Measurements from ENCODE around the gene PDE11A.
A peak's percentile ranks its signal among the peaks of the same experiment; 100 is the strongest.

PDE11A gene

DNA sequence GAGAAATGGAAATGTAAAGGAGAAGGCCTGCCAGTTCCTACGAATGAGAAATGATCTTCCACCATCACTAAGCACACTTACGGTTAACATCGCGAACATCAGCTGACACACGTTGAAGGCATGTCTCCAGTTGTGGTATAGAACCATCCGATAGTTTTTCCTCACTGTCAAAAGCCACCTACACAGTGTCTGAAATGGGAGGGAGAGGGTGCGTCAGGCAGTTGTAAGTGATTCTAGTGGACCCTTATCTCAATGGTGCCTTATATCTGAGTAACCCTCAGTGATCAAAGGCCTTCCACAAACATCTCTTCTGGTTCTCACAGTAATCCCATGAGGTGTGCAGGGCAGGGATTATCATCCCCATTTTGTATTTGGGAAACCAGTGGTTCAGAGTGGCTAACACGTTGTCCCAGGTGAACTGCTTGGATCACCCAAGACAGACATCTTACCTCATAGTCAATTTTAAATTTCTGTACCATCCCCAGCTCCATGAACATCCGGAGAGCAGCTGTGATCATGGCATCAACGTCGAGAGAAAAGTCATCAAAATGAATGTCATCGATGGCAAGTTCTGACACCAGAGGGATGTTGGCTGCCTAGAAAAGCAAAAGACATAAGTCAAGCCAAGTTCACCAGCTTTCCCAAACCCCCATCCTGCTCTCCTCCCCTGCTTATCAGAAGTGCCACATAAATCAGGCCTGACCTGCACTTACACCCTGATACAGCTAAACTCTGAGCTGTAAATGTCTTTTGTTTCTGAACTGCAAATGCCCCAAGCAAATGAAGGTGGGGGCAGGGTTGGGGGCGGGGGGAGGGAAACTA lies 344.8 kb downstream of the PDE11A start:
- DNase-seq (ENCODE audit: low read depth, low spot score): no peak

DNA sequence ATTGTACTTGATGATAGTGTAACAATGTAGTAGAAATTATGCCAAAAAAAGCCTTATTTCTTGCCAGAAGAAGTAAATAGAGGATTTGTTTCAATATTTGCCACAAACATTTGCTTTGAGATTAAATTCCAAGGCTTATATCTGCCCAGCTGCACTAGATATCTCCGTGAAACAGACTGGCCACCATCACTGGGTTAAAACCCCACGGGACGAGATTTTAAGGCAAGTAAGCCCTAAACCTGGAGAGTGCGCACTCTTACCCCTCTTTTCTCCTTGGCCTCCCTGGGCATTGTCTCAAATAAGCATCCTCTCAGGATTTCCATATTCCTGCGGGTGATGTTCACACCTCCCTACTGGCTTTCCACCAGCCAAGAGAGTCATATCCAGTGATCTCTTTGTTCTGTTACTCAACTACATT lies 345.6 kb downstream of the PDE11A start:
- DNase-seq (ENCODE audit: low read depth, low spot score): no peak

DNA sequence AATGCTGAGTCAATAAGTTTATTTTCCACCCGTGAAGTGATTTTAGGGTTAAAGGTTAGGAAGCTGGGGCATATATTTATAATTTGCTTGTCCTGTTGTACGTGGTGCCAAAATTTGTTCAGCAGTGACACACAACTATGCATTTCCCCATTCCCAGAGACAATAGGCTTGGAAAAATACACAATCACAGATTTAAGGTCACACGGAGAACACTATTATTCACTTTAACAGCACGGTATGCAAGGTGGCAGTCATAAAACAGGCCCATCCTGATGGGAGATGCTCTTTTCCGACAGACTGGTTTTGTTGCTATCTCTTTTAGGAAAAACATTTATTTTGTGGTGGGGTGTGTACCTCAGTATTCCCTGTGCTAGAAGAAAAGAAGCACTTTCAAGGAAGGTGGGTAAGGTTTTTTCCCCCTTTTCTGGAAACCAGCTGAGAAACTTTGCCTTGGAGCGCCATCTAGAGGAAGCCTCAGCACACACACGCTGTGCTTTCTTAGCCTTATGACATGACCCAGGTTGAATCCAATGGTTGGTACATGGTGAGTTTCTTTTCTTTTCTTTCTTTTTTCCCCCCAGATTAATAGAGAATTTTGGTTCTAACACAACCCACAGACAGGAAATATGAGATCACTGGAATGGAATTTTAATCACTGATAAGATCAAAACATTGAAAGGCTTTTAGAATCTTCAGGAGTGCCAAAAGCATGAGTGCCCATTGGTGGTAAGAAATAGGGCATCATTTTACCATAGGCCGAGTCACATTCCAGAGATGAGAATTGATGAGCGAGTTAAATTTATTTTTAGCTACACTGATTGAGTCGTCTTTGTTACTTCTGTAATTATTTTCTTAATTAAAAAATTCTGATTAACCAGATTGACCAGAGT lies 347.9 kb downstream of the PDE11A start:
- peak; percentile 15 for DNase-seq (ENCODE audit: low read depth, low spot score)

DNA sequence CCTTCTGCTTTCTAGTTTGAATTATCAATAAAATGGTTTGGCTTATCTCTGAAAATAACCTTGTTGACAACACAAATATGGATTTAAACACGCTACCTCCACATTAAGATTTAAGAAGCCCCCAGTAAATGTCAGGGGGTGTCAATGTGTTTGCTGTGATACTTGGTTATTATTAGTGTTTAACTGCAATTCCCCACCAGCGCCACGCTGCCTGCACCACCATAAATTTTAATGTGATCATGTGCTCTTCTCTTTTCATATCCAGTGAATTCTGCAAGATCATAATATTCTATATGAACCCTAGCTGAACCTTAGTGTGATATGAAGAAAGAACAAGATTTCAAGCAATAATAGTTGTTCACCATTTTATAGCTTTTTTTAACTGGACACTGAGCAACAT lies 349.3 kb downstream of the PDE11A start:
- DNase-seq (ENCODE audit: low read depth, low spot score): no peak

DNA sequence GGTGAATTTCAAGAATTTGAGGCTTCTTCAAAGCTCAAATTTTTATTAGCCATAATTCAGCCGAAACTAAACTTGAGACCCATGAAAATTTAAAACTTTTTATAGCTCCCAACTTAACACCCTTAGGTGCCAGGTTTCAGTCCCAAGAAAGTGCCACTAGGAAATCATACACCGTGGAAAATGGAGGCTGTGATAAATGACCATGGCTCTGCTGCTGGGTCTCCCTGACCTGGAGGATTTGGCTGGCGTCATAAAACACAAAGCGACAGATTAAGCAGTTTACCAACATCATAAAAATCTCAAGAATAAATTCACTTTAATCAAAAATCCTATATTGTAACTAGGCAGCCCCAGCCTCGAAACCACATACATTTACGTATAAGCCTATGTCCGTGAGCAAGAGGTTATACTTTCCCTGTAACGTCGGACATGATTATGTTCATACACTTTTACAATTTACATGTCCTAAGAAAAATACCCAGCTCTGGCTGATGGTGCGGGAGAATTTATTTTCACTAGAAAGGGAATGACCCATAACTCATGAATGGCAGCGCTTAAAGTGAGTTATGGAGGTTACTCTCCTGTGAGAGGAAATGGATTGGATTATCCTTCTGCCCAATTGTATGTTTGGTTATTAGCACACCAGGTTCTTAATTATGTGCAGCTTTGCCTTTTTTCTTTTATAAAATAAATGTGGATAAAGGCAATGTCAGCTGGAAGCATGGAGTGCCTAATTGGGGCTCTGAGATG lies 350.6 kb downstream of the PDE11A start:
- no peak for DNase-seq (ENCODE audit: low read depth, low spot score)

DNA sequence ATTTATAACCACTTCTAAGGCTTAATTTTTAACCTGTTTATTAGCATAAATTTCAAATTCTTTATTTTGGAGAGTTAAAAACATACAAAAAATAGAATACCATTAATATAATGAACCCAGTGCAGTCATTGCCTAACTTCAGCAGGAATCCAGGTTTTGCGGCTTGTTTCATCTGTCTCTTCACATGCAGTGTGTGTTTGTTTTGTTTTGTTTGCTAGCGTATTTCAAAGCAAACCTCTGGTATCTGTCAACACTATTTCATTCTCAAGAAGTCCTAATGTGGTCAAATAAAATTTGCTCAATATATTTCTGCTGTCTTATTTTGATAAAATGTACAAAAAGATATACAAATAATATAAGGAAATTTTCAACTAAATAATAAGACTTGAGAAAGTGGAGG lies 351.5 kb downstream of the PDE11A start:
- no peak for DNase-seq (ENCODE audit: low read depth, low spot score)

DNA sequence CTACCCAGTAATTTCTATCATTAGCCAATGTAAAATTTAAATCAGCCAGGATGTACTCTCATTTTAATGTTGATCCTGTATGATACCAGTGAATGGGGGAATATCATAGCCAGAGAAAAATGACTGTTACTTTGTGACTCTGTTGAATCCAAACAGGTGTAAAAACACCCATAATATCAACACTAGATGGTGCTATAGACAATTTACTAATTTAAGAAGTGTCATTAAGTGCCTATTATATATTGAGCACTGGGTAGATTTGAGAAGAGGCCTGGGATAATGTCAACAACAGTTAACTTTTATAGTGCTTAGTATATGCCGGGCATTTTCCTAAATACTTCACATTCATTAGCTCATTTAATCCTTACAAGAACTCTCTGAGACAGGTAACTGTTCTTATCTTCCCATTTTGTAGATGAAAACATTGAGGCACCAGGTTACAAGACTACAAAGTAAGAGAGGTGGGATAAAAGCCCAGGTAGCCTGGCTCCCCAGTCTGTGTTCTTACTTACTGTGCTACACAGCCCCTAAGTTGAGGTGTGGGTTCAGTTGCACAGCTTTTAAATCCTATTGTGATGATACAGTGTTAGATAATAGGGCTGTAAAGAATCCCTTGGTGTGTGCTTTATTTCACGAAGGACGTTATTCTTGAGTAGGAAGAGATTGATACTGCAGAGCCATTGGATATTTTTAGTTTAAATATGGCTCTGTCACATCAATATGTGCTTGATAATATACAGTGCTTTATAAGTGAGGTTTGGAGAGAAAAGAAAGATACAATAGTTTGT lies 354.6 kb downstream of the PDE11A start:
- DNase-seq (ENCODE audit: low read depth, low spot score): no peak

DNA sequence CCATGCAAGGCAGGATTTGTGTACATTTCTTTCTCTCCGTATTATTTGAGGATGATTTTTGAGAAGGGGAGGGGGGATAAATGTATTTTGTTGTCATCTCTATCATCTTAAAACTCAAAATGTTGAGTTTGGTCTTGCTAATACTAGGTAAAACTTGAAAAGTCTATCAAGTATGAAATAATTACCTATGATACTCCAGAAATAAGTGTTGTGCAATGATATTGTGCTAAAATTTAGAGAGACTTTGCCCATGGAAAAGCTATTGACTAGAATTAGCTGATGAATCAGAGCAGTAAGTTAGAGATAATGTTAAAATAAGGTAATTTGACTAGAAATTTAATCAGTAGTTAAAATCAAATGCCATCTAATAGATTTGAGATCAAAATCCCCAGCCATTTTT lies 356.1 kb downstream of the PDE11A start:
- DNase-seq (ENCODE audit: low read depth, low spot score): no peak

DNA sequence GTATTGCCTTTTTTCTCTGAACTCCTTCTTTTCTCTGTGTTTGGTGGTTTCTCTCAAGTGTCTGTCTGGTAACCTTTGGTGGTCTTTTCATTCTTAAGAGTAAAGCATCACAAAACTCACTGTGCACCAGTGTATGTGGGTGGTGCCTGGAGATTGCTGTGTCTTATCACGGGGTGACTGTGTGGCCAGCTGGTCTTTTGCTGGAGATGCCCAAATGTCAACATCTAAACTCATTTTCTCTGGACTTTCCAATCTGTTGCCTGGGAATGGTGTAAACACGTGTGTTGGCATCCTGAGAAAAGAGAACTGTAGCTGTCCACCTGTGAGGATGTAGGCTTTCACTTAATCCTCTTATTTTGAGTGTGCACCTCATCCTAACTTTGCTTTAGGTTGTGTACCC lies 356.8 kb downstream of the PDE11A start:
- no peak for DNase-seq (ENCODE audit: low read depth, low spot score)

DNA sequence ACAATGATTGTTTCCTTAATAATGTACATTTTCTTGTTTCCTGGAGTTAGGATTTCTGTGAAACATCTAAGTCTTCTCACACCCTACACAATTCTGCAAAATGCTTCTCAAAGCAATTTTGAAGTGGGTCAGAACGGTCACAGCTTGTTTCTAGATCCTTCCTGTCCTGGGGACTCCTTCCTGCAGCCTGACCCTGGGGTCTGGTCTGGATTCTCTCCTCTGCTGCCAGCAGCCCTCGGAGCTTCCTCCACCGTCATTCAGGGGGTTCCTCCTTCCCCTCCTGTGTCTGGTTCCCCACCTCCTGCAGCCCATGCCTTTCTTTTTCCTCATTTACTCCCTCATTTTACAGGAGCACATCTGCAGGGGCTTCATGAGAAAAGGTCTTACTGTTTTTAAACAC lies 357.9 kb downstream of the PDE11A start:
- DNase-seq (ENCODE audit: low read depth, low spot score): no peak

DNA sequence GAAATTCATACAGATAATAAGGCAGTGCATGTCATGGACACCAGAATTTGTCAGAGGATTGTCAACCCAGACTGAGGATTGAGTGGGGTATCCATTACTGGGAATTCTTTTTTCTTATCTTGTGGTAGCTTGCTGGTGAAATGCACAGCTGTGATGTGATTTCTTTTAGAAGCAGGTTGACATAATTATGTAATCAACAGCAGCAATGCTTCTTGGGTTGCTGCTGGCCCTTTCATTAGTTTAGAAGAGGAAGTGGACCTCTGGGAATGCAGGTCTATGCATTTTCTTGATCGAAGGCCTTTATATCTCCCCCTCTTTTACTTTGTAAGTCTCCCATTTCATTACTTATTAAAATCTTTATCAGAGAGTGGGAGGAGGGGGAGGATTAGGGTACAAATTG lies 360.1 kb downstream of the PDE11A start:
- no peak for DNase-seq (ENCODE audit: low read depth, low spot score)

DNA sequence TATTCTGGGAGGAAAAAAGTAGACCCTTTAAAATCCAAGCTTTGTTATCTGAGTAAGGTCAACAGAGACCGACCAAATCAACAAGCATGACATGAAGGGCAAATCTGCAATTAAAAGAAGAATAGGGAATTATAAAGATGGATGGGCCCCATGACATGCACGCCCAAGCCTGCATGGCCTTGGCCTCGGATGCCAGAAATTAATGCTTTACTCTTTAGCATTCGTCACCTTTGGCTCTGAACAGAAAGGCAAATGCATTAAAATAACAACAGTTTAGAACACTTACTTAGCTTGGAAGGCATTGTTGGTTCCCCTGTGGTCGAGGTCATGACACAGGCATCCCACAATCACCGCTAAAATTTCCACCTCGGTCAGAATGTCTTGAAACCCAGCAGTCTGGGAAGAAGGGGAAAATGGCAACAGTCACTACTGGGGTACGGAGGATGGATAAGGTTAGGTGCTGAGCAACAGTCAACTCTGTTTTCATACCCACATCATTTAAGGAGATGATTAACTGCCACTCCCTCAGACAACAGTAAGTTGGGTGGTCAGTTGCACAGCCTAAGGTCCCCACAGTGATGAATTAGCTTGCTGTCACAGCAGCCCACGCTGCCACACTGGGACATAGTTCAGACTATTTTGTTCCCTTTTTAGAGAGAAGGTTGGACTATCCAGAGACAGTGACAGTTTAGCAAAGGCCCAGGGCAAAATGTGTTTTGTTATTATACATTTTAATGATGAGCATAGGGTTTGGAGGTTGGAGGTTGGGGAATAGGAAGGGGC lies 360.9 kb downstream of the PDE11A start:
- DNase-seq (ENCODE audit: low read depth, low spot score): no peak

DNA sequence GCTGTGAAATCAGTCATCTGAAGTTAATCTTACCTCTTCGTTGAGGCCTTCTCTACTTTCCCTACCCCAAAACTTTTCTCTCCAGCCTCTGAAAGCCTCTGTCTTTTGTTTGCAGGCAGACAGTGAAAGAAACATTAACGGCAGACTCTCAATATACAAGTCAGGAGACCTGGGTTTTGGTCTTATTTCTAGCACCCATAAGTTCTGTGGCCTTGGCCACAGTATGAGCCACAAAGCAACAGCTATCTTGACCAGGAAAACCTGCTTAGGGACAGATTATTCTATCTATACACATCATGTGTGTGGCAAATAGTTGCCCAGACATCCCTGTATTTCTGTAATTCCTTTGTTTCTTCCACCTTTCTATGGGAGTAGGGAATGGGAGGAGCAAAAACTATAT lies 361.7 kb downstream of the PDE11A start:
- no peak for DNase-seq (ENCODE audit: low read depth, low spot score)

DNA sequence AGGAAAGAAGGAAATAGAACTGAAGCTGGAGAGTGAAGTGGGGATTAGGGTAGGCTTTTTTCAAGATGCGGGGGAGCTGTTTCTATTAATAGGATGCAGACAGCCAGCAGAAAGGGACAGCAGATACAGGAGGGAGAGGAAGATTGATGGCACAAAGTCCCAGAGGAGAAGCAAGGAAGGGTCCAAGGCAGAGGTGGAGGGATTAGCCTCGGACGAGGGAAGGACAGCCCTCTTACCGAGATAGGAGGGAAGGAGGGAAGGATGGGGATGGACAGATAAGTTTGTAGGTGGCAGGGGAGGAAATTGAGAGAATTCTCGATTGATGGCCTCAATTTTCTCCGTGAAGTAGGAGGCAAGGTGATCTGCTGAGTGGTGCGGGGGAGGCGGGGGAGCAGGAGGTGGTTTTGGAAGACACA lies 362.6 kb downstream of the PDE11A start:
- no peak for DNase-seq (ENCODE audit: low read depth, low spot score)

DNA sequence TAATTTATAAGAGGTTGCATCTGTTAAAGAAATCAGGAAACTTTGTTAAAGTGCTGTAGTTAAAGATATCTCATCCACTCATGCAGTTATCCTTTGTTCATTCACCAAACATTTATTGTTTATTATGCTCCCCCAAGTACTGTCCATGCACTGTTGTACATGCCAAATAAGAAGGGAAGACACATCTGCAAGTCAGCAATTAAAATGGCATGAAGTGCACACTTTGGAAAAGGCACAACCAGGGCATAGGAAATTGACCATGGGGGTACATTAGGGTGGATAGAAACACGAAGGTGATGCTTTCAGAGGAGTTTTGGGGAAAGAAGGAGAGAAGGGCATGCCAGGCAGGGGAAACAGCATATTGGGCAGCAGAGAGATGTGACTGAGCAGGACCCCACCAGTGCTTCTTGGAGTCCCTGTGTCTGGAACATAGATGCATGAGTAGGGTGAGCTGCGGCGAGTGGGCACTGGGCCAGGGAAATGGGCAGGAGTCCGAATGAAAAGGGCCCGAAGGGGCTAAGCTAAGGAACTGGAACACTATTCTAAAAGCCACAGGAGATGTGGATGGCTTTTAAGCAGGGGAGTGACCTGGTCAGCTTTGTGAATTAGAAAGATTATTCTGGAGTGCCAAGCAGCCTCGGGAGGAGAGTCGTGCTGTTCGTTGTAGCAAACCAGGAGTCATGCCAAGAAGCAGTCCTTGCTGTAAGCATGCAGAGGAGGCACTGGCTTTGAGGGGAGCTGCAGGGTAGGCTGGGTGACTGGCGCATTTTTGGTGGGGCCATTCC lies 363.7 kb downstream of the PDE11A start:
- DNase-seq (ENCODE audit: low read depth, low spot score): no peak

DNA sequence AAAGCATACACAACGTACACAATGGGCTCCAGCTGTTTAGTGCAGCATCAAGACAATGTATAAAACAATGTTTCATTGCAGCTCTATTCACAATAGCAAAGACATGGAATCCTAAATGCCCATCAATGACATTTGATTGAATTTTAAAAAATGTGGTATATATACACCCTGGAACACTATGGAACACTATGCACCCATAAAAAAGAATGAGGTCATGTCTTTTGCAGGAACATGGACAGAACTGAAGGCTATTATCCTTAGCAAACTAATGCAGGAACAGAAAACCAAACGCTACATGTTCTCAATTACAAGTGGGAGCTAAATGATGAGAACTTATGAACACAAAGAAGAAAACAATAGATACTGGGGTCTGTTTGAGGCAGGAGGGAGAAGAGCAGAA lies 364.5 kb downstream of the PDE11A start:
- DNase-seq (ENCODE audit: low read depth, low spot score): no peak

DNA sequence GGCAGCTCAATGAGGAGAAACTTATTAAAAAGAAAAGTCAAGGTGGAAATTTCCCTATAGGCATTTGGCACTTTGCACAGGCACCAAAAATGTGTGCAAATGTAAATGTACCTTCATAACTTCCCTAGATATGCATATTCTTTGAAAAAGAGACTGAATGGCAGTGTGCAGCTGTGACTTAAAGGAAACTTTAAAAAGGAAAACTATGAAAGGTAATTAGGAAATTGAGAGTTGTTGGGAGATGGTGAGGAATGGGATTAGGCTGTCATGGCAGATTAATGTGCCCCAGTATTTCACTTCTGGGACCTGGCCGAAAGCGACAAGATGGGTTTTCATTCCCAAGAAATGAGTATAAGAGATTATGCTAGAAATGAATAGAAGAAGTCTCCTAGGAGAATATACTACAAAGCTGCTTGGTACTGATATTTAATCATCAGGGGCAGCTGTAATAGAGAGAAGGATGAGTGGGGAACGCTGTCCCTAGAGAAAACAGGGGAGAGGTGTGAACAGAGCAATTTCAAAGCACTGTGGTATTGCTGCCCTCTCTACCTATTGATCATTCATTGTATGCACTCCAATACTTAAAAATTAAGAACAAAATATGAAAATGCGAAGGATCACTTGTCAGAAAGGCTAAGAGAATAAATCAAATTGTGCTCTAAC lies 366.9 kb downstream of the PDE11A start:
- no peak for DNase-seq (ENCODE audit: low read depth, low spot score)

DNA sequence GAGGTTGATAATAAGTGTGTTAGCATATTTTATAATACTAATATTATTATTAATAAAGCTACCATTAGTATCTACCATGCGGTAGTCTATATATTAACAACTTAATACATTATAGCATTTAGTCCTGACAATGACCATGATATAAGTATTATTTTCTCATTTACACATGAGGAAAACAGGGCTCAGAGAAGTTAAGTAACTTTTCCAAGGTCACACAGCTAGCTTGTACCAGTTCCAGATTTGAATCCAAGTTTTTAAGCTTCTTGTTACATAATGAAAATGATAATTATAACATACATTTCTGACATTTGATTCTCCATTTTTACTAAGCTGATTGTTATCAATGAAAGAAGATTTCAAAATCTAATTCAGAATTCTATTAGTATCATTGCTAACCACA lies 369.4 kb downstream of the PDE11A start:
- no peak for DNase-seq (ENCODE audit: low read depth, low spot score)

DNA sequence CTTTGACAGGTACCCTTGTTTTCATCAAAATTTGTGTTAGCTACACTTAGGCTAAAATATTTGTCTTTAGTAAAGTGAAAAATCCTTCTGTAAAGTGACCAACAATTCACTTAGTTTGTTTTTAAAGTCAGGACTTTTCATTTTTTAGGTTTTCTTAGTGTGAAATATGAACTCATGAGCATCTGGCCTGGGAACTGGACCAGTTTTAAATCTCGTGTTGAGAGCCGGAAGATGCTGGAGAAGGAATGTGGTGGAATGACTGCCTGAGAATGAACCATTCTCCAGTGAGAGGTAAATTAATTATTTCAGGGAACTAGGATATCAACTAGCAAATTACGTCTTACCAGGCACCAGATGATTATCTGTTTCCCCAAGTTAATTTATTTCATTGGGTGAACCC lies 374.3 kb downstream of the PDE11A start:
- DNase-seq (ENCODE audit: low read depth, low spot score): no peak

All from iPS DF 19.7 (cell line).